Right renal pelvis (tissue), 4 donors: ENCODE measurements around the gene GID8. TPM values are rescaled to one million over a fixed set of nuclear protein-coding genes. Genes with fewer than 3 reads are reported as not detected.

Experiments used
- DNase-seq, 4 donors: peaks; one replicate each; pipeline ENCODE4 v3.0.0-alpha.2; 2013; ENCODE audit warnings: low read depth in 4 of 4, low spot score in 3 of 4, missing footprints in 1 of 4
- polyA plus RNA-seq, 4 donors: library from polyadenylated mRNA; unstranded; fragments of 120-200 nt; gene quantifications; one replicate each; pipeline ENCODE4 v1.2.1, GENCODE V29; 2013; ENCODE audit not compliant: insufficient read length in 4 of 4

Gene GID8
- polyA plus RNA-seq, result 10 to 100 TPM; 50.2 to 55.9 (median 50.9) TPM

DNA sequence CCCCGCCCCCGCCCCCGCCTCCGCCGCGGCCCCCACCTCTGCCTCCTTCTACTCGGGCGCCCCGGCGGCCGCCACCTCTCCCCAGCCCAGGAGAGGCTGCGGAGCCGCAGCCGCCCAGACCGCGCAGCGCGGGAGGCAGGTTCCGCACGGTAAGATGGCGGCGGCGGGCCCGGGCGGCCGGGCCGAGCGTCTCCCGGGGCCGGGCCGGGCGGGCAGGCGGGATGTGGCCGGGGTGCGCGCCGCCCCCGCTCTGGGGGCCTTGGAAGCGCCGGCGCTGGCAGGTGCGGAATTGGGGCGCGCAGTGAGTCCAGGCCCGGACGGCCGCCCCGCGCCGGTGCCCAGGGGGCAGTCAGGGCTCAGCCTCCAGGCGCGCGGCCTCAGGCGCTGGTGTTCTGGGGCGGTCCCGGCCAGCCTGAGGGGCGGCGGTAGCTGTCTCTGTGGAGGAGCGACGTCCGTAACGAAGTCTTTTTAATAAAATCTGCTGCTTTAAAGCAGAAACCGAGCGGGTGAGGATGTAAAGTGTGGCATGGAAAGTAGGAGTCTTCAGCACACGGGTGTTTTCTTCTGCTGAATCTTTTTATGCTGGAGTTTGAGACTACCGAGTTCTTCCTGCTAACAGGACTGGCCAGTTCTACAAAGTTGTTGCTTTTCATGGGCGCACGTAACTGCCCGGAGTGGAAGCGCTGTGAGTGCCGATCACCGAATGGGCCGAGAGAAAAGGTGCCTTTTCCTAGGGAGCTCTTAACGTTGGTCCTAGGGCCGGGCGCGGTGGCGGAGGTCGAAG lies at the start of gene GID8:
TSS of gene GID8 (plus strand) at position 43 of the 784 bp plus-strand sequence. CDS start 3,356 bp downstream, outside the sequence.
- no peak for DNase-seq

DNA sequence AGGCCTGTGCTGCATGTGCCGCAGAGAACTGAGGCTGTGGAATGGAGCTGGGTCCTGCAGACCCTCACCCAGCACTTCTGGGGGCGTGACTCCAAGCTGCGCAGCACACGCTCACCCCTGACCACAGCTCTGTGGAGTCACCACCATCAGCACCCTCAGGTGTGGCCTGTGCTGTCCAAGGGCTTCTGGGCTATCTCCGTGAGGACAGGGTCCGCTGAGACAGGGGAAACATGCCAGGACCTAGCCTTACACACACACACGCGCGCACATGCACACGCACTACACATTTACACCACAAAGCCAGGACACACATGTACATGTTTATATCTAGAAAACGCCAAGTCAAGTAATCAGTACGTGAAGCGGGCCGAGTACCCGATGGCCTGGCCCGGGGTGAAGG lies 49.5 kb upstream of the GID8 start:
- DNase-seq, result no peak

DNA sequence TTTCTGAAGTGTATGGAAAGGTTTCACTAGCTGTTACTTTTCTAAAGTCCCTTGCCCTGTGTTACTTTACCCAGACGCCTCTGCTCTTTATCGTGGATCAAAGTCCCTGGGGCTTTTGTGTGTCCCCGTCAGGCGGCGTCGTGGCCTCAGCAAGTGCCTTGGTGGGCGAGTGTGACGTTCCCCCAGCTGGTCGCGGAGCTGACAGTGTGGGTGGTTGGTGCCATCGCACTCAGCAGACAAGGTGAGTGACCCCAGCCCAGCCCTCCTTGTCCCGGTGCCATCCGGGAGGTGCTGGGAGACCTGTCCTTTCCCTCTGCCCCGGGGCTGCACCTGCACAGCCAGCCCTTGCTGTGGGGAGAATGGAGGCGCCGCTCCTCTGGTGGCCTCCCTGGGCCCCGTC lies 49.0 kb upstream of the GID8 start:
- DNase-seq, result no peak

DNA sequence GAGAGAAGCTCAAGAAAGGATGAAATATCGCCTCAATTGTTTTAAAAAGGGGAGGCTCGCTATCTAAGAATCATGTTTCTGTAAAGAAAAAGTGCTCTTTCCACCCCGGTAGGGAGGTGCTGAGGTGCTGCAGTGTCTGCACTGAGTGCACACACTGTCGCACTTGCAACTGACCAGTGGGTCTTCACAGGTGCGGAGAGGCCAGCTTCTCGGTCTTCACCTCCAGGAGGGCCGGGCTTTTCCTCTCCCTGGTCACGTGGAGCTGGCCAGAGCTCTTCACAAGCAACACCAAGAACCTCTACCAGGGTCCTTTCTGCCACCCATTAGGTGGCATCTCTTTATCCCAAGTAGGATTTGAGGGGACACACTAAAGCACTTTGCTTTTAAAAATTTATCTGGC lies 48.5 kb upstream of the GID8 start:
- DNase-seq, result no peak

DNA sequence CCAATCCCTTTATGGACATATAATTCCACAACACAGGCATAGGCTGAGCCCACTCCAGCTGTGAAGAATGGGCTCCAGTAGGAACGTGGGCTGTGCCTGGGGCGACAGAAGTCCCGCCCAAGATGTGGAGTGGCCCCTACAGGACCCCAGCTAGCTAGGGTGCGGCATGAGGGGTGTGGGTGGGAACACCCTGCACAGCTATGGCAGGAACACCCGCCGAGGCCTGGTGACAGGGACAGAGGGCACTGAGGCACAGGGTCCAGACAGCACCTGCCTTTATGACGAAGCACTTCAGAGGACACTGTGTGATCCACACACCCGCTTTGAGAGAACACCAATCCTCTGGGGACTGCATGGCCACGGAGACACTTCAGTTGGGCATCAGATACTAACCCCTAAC lies 48.1 kb upstream of the GID8 start:
- no peak for DNase-seq

DNA sequence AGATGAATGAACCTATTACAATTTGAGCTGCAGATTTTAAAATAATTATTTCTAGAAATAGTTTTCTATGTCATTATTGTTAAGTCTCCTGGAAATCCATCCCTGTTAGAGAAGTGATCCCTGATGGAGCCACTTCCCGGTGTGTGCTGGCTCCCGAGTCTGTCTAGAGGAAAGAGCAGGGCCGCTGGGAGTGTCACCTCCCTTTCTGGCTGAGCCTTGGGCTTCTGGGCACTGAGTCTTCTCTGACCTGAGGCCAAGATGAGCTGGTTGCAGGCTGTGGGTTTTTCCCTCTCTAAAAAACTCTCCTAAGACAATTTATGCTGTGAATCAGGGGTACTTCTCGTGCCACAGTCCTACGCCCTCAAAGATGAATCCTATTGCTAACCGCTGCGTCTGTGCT lies 47.5 kb upstream of the GID8 start:
- DNase-seq, result no peak

DNA sequence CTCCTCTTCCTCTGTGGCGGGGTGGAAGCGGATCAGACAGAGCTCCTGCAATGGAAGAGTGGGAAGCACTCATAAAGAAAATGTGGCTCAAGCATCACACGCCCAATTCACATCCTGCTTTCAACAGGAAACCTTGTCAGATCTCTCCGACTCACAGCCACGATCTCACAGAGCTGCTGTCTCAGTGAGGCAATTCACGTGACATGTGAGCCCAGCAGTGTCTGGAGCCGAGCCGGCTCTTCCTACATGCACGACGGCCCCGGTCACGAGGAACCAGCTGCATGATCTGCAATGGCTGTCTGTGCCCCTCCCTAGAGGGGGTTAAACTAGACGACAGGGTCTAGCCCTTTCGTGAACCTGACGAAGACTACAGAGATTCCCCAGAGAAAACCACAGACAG lies 46.8 kb upstream of the GID8 start:
- DNase-seq, result no peak

DNA sequence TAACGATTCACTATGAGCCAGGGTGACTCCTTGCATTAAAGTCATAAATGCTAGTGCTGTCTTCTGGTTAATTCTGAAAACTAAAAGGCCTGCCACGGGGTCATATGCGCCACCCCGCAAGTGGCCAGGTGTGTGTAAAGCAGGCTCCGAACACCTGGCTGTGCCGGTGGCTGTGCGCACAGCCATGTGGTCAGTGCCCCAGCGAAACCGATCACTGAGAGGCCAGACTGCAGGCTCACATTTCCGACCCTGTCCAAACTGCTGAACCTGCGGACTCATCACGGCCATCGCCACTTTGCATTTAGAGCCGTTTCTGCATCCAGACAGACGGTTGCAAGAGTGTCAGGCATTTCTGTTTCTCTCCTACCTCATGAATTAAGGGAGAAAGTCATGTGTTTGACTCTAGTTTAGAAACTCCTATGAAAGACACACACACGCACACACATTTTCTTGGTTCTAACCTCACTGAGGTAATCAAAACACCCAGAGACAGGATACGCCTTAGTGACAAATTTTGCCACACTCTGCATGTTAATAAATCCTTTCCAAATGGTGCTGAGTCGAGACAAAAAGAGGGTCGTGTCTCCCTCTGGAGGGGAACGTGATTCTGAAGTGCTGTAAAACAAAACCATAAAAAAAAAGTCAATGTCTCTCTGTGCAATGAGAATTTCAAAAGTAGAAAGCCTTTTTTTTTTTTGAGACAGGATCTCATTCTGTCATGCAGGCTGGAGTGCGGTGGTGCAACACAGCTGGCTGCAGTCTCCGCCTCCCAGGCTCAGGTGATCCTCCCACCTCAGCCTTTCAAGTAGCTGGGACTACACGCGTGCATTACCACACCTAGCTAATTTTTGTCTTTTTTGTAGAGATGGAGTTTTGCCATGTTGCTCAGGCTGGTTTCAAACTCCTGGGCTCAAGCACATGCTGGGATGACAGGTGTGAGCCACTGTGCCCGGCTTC lies 45.3 kb upstream of the GID8 start:
- DNase-seq, result no peak

DNA sequence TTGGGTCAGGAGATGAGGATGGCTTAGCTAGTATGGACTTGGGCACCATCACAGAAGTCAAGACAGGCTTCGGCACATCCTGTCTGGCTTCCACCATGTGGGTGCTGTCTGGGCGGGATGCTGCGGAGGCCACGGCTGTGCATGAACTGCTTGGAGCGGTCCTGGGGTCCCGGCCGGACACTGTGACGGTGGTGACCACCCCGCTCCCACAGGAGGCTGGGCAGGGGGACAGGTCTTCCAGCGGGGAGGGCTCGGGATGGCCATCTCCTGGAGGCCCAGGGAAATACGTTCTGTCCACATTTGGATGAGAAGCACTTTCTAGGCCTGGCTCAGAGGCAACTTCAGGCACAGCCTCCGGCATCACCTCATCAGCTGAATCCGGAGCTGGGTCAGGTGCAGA lies 44.2 kb upstream of the GID8 start:
- no peak for DNase-seq

DNA sequence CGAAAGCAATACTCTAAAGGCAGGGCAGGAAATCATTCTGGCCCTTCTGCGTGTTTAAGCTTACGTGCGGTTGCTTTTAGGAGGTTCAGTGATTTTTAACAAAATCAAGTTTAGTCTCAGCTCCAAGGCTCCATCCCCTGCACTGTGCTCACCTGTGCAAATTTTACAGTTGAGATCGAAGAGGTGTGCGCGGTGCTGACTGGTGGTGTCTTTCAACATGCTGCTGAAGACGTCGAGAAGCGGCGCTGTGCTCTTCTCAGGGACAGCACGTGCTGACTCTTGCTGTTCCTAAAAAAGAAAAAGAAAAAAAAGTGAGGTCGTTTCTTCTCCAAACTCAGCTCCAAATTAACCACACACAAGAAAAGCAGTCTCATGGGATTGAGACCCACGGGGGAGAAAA lies 43.7 kb upstream of the GID8 start:
- no peak for DNase-seq

DNA sequence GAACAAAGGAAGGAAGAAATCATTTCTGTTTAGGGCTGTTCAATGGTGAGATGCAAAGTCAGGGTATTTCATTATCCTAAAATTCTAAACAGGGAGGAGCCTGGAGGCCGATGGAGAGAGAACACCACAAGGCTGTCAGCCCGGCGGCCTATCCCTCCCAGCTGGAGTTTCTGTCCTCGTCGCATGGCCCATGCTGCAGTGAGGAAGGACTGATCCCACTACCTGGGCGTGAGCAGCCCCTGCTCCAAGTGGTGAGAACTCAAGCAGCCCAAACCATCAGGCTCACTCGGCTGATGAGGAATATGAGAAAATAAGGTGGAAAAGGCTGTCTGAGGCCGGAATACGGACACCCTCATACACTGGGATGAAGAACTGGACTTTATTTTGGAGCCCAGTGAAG lies 42.4 kb upstream of the GID8 start:
- DNase-seq, result no peak

DNA sequence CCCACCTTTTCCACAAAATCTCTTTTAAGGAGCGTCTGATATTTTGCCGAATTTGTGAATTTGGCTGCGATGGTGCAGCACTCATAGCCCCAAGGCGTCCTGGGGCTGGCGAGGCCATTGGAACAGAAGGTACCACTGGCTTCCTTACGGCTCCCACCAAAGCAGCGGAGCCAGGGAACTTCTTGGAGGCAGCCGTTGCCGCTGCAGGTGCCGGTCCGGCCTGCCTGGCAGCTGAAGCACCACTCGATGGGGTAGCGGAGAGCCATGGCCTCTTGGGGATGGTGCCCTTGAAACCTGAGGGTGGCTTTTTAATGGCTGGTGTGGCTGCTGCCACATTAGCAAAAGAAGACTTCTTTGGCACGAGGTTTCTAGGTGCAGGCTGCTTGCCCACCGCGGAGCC lies 41.4 kb upstream of the GID8 start:
- no peak for DNase-seq

DNA sequence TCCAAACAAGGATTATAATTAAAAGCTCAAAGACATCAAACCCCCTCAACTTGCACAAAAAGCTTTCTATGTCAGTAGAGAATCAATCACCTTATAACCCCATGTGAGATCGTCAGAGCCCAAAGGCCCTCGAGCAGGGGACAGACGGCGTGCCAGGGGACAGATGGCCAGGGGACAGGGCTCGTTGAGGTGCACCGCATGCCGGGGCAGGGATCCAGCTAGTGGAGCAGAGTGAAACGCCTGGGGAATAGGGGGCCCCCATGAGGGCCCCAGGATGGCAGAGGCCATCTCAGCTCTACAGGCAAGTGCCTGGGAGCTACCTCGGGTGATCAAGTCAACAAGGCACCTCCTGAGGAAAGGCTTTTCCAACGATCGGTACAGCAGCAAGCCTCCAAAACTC lies 40.3 kb upstream of the GID8 start:
- DNase-seq, result no peak

DNA sequence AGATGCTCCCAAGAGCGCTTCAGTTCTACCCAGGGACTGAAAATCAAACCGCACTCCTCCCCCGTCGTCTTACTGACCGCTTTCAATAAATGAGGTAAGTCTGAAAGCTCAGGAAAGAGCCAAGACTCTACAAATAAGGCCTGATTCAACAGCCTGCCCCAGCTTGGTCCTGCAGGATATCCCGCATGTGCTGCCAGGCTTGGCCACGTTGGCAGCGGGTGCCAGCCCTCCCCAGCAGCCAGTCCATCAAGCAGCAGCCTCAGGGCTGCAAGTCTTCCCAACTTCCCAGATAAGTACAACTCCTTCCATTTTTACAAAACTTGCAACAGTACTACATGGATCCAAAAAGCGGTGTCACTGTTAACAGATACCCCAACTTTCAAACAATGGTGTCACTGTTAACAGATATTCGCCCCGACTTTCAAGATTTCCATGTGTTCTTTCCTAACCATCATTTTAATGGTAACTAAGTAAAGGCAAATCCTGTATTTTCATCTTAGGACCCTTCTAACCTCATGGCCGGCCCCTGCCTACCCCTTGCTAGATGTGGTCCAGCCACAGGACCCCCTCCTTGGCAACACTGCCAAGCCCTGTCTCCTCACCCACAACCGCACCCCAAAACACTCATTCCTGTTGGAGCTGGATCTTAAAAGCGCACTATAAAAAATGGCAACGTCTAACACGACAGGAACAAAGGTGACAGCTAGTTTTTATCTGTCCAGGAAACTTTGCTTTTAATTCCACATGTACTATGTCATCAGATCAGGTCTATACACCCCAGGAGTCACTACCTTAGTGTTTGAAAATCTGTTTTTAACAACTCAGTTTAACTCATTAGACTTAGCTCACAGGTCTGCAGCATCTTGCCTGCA lies 39.6 kb upstream of the GID8 start:
- DNase-seq, result no peak

DNA sequence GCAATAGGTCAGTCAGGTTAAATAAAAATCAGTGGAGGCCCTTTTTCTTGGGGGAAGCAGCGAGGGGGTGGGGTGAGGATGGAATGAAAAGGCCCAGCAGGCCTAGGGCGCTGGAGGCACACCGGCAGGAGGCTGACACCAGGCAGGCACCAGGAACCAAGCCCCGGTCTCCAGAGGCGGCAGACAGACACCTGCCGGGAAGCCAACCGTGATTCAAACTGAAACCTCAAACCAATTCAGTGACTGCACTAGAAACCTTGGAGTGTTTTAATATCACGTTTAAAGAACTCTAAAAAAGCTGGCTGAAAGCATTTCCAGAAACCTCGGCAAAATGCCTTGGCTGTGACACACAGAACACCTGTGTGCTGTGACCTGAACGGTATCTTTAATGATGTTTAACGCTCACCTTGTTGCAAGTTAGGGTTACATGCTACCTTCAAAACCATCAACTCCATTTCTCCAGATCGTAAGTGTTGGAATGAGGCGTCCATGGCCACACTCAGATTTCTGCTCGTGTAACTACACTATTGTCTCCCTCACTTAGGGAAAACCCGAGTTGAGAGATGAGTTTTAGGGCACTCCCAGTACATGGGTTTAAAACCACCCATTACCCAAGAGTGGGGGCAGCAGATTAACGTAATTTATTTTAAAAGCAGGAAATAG lies 38.8 kb upstream of the GID8 start:
- DNase-seq, result no peak

DNA sequence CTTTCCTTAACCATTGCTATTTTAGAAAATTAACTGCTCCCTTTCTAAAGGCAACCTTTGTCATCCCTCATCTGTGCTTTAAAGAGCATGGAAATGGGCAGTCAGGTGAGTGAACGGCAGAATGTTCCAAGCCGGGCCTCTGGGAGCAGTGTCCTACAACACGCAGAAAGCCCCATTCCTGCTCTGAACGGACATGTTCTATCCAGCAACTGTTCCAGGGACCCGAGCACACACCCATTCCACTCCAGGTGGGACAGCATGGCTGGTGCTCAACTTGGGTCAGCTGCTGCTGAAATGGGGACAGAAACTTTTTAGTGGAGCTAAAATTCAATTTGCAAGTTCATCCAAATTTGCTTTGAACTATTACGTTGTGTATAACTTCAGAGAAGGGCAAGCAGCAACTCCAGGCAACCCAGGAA lies 38.3 kb upstream of the GID8 start:
- DNase-seq, result no peak

DNA sequence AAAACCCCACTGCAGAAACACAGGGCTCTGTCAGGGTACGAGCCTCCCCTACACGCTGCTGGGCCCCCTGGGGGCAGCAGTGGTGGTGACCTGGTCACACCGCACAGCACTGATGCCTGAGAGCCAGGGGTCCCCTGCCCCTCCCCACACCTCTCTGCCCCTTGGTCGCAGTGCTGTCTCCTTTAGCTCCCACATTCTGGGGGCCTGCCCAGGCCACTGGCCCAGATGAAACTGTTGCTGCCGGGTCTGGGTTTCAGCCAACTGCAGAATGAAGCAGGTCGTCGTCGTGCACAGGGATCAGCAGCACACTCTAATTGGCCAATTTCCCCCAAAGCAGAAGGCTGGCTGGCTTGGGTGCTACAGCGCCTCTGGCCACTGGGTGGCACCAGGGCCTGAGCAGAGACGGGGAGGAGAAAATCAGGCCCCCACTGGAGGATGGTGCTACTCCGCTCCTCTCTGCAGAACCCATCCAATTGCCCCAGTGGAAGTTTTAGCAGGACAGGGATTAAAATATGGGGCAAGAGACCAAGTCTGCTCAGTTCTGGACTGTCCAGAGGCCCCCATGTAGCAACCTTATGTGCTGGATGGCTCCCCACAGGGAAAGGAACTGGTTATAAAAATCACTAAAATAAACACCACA lies 37.8 kb upstream of the GID8 start:
- no peak for DNase-seq

DNA sequence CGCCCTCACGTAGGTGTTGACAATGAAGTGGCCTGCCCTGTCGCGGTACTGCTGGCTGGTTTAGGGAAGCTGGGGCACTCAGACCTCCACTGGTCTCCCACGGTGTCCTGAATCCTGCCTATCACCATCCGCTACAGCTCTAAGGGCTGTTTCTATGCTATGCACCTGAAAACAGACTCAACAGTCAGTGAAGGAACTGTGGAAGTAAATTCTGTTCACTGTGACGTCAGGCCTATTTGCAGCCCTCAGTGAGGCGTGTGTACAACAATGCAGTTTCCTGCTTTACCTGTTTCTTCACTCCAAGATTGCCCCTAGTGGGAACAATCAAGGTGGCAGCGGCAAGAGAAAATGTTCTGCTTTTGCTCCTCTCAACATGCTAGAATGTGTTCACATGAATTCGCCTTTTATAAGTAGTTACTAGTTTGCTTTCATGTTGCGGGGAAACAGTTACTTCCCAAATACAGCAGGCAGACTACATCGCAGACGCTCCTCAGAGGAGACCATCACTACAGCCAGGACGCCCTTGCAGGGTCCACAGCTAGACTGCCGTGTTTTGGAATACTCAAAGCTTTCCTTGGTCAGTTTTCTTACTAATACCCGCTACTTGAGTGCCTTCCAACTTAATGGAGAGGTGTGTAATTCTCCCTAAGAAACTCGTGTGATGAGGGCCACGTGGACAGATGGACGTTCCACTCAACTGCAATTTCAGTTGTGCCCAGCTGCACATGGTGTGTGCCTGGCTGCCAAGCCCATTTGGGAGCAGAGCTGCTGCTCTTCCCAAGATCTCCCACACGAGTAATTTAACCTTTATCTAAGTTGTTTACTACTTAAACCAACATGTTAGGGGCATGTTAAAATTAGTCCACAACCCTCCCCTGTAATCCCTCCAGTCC lies 37.0 kb upstream of the GID8 start:
- no peak for DNase-seq

DNA sequence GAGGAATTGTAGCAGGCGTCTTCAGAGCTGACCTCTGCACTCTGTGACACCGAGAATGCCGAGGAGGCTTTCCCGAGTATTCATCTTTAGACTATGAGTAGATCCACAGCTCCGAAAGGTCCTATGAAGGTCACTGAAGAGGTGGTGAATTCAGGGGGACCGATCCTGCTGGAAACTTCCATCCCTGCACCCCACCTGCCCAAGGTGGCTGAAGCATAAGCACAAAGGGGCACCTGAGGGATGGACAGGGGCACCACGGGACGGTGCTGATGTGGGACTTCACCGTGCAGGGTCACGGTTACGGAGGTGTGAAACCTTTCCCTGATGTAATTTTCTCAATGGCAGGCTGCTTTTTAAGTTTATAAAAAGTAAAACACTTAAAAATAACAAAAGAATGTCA lies 36.1 kb upstream of the GID8 start:
- DNase-seq, result no peak
